HG02870 (cell line): ENCODE results near the gene OAF.

Experiments used
- ATAC-seq: cut with Tn5 transposase; IDR thresholded peaks from one replicate; pipeline ENCODE4 v1.9.1; 2021; ENCODE audit warnings: mild to moderate bottlenecking, moderate library complexity; ENCODE audit not compliant: unreplicated experiment

OAF gene

DNA sequence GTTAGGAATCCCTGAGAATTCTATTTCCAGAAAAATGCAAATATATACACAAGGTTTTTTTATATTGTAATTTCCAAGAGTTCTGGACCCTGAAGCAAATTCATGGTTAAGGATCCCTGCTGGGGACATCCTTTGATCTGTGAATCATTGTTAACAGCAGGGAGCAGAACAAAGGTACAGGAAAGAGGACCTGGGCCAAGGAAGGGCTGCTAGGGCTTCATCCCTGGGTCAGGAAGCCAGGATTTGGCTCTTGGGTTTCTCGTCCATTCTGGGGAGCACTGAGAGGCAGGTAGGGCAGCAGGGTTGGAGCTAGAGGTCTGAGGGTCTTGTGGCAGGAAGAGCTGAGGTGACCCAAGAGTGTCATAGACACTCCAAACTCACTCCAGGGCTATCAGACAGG lies 10.2 kb upstream of the OAF start:
- no peak for ATAC-seq

DNA sequence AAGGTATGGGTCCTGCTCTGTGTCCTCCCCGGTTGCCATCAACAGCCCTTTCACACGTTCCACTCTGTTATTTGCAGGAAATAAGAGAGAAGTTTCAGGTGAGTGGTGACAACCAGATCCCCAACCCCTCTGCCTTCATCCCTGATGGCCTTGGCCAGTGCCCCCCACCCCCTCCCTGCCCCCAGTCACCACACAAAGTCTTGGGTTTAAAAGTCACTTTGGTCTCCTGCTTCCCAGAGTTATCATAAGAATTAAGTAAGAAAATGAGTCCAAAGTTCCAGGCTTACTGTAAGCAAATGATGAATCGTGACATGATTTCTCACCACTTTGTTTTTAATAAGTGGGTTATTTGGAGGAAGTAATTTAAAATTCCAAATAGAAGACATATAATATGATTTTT lies 9.2 kb upstream of the OAF start:
- no peak for ATAC-seq

DNA sequence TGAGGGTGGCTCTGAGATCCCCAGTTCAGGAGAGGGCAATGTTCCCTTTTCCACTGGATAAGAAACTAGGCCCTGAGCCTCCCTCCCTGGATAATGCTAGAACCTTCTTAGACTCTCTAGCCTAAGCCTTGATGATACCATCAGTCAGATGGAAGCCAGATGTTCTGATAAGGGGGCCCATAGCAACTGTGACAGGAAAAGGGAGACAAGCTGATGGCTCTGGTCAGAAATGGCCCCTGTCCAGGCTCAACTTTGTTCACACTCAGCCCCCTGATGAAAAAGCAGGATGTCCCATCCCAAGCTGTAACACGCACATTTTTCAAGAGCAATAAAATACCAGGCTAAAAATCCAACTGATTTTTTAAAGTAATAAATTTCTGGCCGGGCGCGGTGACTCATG lies 7.2 kb upstream of the OAF start:
- no peak for ATAC-seq

DNA sequence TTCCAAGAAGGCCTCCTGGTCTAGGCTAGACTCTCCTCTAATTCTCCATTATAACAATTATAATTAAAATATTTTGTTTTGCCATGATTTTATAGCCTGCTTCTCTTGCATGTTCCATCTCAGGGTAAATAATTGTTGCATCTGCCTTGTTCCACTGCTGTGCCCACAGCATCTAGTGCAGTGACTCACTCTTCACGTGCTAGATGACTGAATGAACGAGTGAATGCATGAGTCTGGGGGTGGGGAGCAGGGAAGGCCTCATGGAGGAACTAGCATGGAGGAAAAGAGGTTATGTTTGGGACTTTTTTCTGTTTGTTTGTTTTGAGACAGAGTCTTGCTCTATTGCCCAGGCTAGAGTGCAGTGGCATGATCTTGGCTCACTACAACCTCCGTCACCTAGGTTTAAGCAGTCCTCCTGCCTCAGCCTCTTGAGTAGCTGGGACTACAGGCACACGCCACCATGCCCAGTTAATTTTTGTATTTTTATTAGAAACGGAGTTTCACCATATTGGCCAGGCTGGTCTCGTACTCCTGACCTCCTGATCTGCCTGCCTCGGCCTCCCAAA lies 5.2 kb upstream of the OAF start:
- ATAC-seq = no peak

DNA sequence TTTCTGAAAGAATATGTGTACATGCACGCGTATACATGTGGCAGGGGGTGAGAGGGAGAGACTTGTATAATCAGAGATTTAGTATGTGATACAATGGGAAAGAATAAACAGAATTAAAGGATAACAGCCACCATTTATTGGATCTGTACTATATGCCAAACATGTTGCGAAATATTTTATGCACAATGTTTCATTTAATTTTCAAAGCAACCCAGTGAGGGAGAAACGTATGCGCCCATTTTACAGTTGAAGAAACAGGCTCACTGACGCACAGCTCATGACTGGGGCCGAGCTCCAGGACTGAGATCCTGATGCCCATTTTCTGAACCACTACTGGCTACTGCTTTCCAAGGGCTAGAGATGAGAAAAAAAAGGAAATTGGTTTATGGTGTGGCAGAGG lies 3.3 kb upstream of the OAF start:
- ATAC-seq = no peak

DNA sequence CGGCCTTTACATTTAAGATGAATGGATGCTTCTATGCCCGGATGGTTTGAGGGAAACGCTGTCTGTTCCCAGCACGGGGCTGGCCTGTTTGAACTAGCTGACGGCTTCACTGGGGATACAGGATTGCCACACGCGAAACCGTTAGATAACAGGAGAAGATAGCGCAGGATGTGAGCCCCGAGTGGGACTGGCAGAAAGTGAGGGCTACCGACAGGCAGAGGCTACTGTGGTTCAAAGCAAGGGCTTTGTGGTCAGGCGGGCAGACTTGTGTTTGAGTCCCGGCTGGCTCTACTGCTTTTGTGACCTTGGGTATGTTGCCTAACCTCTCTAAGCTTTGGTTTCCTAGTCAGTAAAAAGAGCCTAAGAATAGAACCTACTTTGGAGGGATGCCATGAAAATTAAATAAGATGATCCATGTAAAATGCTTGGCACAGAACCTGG lies 2.8 kb upstream of the OAF start:
- ATAC-seq = no peak

DNA sequence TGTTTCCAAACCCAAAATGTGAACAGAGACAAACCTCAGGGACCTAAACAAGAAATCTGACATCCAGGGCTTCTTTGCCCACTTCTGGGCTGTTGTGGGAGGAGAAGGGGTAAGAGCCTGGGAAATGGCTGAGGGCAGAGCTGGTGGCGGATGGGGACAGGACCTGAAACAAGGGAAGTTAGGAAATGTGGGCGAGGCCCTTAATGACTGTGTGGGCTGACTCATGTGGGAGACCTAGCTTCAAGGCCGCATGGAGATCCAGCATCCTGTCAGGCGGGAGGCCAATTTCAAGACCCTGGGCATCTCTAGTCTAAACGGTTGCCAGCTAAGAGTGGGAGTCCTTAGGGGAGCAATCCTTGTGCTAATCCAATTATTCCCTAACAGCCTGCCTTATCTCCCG lies 2.1 kb upstream of the OAF start:
- ATAC-seq = no peak

DNA sequence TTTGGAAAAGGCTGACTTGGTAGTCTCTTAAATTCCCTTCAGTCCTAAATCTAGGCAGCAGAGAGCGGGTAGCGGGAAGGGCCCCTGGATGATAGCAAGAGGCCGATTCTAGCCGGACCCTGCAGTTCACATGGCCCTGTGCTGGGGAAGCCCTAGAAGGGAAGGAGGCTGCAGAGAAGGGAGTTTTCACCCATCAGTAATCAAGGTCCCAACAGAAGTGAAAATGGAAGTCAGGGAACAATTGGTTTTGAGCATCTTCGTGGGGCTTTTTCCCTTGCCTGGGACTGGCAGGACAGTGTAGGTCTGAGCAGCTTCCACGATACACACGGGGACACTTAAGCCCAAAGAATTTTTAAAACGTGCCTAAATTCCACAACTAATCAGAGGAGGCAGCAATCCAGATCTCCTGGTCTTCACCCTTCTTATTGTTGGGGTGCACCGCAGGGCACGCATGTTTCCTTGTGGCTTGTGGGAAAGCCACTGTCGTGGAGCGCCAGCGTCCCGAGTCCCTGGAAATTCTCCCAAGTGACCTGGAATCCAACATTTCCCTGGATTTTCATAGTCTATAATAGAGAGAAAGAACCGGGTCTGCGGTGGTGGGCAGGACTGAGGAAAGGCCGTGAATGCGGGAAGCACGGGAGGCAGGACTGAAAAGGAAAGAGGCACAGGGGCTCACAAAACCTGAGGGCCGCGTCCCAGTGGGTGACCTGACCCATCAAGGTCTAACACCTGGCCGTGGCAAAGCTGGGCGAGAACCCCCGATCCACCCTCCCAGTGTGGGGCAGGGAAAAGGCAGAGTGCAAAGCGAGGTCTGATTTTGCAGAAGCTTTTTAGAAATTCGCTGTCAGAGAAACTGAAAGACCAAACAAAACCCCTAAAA lies 846 bp upstream of the OAF start:
- ATAC-seq = no peak

DNA sequence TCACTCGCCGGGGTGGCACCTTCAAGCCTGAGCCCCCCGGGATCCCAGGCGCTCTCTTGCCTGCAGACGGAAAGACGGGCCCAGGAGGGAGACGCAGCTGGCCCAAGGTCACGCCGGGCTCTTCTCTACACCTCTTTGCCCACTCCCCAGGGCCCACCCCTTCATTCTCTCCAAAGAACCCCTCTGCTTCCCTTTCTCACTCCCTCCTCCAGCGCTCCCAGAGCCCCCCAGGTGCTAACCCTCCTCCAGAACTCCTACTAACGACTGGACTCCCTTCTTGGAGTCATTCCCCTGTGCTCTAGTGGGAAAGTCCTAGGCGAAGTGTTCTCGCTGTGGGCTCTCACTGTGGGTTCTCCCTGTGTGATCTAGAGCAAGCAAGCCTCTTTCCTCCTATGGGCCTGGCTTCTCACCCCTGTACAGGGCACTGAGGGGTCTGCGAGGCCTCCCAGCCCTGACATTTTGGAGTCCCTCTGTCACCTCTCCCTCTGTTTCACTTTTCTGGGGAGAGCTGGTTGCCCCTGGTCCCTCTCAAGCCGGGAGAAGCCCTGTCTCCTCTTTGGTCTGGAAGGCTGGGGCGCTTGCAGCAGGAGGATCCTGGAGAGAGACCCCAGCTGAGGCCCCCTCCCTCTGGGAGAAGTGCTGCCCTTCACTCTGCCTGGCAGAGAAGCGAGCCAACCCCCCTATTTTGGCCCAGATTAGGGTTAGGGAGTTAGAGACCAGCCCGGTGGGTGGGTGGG lies 858 bp downstream of the OAF start:
- ATAC-seq = no peak

DNA sequence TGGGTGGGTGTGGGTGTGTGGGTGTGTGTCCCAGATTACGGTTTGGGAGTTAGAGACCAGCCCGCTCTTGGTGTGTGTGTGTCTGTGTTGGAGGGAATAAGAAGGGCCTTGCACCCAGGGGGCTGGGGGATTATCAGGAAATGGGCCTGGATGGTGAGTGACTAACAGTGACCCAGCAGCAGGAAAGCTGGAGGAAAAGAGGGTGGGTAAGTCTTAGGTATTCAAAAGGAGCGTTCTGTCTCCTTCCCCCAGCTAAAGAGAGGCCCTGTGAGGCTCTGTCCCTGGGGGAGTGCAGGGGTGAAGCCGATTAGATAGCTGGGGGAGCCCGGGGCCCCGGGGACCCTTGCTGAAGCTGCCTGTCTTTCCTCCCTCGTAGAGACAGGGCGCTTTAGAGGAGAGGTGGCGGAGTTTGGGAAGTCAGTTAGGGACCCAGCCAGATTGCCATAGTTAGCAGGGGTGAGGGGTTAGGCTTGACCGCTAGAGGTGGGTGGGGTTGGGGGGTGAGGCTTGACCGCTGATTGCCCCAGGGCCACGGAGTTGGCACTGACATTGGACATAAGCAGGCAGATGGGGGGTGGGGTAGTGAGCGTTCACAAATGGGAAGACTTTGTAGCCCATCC lies 1.5 kb downstream of the OAF start:
- no peak for ATAC-seq

DNA sequence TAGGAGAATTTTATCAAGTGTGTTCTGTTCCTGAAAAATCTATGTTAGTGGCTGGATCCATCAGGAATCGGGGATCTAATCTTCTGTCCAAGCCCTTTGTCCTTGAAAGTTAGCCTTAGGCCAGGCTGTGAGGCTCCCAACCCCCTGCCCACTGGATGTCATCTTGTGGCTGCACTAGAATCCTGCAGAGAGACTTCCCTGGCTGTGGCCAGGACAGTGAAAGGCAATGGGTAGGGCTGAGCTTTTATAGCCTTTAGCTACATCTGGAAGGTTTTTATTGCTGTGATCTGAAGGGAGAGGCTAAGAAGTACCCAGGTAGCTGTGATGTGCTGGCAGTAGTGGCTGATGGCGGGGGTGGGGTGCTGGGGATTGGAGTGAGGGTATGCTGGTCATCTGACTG lies 2.1 kb downstream of the OAF start:
- ATAC-seq = no peak

DNA sequence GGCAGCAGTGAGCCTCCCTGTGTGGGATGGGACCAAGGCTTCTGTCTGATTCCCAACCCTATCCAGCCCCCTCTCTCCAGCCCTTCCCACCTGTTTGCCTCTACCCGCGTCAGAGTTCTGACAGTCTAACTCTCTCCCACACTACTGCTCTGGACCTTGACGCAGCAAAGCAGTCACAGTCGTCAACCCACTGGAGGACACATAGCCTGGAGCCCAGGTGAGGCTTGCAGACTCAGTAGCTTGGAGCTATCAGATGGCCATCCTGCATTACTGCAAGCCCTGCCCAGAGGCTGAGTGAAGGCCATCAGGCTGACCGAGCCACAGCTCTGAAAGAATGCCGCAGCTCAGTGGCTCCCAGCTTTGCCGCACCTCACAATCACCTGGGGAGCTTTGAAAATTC lies 3.7 kb downstream of the OAF start:
- ATAC-seq = no peak

DNA sequence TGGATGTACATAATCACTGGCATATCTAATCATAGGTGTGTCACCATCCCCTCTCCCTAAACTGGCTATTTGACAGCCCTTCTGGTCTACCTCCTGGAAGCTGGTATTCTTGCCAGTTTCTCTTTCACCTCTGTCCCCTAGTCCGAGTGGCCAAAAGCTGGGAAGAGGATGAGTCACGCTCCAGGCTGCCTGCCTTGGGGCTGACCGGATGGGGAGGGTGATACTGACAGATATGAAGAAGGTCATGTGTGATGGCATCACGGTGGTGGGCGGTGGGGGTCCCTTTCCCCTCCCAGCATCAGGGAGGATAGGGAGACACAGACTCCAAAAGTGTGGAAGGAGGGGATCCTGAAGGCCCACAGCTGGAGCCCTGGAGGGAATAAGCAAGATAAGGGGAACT lies 4.8 kb downstream of the OAF start:
- no peak for ATAC-seq

DNA sequence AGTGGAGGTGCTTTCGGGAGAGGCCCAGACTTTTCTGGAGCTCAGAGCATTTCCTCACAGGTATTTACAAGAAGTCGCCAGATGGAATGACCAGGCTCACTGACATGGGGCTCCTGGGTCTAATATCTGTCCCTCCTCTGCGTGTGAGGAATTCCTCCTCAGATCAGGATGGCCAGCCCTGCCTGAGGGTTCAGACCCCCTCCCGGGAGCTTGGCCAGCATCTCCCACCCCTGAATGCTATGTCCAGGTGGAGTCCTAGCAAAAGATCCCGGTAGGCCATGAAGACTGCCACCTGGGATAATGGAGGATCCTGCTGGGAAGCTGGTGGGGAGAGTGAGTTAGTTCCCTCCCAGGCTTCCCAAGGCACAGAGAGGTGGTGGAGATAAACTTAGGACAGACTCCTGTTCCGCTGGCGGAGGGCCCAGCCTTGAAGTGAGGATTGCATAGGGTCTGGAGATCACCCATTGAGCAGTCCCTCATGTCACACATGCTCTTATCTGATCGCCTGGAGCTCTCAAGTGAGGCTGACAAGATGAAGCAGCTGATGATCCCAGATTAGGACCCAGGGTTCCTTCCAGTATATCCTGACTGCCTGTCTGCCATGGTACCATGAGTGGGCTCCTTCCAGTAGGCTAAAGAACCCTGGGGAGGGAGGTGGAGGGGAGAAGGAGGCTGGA lies 5.7 kb downstream of the OAF start:
- no peak for ATAC-seq

DNA sequence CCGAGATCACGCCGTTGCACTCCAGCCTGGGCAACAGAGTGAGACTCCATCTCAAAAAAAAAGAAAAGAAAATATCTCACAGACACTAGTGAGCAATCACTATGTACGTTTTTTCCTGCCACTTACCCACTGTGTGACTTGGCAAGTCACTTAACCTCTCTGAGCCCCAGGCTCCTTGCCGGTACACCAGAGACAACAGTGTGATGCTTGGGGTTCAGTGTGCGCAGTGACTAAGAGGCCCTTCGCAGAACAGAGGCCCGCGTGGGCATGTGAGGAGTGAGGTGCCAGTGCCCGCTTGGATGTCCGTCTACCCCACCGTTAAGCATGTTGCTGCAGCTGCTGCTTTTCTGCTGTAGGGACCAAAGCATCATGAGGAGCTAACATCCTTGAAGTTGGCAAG lies 6.7 kb downstream of the OAF start:
- ATAC-seq = no peak

DNA sequence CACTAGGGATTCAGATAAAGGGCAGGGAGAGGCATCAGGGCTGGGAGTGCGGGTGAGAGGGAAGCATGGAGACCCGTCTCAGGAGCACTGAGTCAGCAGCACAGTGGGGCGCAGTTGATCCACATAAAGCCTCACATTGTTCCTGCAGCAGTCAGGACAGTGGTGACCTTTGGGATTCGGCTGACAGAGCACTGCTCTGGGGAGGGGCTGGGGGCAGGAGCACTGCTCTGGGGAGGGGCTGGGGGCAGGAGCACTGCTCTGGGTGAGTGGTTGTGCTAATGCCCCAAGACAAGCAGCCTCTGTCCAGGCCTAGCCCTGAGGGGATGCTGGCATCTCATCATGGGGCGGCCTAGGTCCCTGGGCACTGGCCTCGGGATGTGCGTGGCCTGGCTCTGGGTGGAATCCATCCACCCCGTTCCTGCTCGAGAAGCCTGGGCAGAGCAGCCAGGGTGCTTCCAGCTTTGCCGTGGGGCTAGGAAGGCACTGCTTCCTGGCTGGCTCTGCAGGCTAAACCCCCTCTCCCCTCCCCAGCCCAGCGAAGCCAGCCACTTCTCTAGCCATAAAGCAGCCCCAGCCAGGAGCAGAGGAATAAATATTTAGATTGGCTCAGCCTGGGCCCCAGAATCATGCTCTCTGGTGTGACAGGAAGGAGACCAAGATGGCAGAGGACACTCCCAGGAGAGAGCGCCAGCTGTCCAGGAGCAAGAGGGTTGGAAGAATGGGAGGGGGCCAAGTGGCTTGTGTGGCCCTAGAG lies 7.3 kb downstream of the OAF start:
- no peak for ATAC-seq

DNA sequence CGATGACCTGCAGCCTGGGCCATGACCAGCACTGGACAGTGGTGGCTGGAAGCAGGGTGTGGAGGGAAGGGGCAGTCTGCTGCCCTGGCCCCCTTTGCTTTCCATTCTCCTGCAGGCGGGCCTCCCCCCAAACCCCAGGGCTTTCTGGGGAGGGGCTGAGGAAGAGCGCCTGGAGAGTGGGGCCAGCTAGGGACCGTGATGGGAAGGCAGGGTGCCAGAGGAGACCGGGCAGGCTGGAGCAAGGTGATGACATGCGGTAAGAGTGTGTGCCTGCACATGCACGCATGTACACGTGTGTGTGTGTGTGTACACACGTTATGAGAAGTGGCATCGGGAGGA lies 7.8 kb downstream of the OAF start:
- no peak for ATAC-seq

DNA sequence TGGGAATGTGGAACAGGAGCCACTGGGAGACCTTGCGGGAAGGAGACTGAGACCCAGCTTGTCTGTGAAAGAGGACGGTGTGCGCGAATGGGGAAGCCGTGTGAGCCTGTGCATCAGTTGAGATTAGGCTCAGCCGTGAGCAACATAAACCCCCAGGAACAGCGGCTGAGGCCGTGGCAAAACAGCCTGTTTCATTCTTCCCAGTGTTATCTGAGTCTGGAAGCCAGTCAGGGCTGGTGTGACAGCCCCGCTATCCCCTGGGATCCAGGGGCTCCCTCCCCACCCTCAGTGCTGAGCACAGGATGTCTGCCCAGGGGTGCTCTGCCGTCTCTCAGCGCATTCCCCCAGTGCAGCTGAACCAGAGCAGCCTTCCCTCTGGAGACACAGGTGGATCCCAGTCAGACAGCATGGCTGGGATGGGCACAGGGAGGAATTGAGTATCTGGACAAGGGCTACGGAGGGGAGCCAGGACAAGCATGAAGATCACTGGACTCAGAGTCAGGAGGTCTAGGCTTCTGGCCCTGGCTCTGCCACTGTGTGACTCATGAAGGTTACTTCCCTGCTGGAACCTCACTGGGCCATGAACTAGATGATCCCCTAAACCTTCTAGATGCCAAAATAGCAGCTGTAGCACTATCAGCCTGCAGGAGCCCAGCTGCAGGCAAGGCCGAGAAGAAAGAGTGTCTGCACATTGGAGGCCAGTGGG lies 8.6 kb downstream of the OAF start:
- ATAC-seq = no peak

DNA sequence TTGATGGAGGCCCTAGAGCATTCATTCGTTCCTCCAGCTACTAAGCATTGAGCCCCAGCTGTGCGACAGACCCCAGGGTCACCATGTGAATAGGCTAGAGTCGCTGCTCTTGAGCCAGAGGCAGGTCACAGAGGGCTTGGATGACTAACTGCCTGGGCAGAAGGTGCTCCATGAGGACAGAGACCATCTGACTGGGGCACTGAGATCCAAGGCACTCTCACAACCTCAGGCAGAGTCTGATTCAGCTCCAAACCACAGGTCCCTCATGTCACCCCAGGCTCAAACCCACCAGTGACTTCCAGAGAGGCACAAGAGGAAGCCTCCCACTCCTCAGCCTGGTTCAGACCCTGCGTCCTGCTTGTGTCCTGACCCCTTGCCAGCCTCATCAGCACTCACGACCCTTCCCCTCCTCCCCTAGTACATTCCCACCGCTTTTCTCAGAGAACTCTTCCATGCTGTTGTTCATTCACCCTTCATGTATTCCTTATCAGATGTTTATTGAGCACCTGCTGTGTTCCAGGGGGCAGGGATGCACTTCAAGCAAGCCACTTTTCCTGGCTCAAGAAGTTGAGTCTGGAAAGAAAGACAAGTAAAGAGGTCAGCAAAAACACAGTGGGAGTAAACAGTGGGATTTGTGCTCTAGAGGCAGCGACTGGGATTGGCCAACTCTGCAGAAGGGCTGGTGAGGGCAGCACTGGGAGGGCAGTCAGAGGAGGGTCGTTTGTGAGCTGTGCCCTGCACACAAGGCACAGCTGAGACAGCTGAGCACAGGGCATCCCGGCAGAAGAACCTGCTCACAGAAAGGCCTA lies 9.3 kb downstream of the OAF start:
- ATAC-seq = no peak
